ENCODE results near the gene TEX19. TPM values are rescaled to one million over a fixed set of nuclear protein-coding genes. Genes with fewer than 3 reads are reported as not detected.

The TEX19 gene
- polyA plus RNA-seq, 4 donors: not detected

DNA sequence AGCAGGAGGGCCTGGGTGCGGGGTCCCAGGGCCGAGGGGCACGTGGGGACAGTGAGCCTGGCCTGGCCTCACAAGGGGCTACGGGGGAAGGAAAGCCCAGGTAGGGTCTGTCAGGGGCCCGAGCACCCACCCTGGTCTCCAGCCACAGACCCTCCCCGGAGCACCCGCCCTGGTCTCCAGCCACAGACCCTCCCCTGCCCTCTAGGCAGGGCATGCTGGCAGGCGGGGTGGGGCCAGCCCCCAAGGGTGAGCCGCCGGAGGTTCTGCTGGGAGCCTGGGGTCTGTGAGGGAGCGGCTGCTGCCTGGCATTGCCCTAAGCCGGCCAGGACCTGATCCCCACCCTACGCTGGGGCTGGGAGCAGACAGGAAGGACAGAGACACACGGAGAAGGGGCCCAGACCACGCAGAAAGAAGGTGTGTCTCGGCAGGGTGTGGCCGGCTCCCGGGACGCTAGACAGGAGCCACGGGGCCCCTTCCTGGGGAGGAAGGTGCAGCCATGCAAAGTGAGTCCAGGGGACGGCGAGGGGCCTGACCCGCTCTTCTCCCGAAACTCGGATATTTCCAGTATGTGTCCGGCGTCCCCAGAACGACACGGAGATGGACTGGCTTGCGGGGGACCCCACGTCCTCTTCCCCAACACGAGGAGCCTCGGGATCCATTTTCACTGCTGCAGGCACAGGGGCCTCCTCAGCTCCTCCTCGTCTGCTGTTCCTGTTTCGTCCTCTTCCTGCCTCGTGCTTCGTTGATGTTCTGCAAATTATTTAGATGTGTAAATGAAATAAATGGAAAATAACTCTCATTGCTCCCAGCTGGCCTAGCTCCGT is 28.0 kb downstream of the TEX19 start:
- DNase-seq (ENCODE audit: low read depth in 4 of 4, low spot score in 2 of 4): no peak

DNA sequence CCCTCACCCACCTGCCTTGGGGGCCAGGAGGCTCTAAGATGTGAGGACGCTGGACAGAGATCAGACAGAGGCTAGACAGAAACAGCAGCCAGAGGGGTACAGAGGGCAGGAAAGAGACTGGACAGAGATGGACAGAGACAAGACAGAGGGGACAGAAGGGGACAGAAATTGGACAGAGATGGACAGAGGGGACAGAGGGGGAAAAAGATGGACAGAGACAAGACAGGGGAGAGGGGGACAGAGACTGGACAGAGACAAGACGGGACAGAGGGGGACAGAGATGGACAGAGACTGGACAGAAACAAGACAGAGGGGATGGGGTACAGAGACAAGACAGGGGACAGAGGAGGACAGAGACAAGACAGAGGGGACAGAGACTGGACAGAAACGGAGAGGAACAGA is 28.7 kb downstream of the TEX19 start:
- DNase-seq (ENCODE audit: low read depth in 4 of 4, low spot score in 2 of 4): no peak

DNA sequence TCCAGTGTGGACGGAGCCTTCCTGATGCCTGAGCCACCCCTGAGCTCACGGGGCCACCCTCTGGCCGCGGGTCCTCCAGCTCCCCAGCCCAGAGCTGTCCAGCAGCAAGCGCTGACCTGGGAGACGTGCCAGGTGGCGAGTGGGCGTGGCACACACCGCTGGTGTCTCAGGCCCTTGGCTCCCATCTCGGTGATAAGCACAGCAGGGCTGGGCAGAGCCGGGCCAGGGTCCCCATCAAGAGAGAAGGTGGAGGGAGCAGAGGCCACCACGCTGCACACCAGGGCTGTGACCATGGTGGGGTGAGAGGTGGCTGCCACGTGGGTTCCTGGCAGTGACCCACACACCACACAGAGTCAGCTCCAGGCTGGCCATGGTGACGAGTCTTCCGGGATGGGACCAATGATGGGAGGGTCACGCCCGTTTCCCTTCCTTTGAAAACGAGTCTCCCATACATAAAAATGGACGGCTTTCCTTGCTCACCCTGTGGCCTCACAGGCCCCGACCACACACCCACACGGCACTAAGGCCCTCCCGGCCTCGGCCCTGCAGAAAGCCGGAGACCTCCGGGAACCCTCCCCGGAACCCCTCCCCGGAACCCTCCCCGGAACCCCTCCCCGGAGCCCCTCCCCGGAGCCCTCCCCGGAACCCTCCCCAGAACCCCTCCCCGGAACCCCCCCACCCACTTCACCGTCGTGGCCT is 29.3 kb downstream of the TEX19 start:
- no peak for DNase-seq (ENCODE audit: low read depth in 4 of 4, low spot score in 2 of 4)

DNA sequence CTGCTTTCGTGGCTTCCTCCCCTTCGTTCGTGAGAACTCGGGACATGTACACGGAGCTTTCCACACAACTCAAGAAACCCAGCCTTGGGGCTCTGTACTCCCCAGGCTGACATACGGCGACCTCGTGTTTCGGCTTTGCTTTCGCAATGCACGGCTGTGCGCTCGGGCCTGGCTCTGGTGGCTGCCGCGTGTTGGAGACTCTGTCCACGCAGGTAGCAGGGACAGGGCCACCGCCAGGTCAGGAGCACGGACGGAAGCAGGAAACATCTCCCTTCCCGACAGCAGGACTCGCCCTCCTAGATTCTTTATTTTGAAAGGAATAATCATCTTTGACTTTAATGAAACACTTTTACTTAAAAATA is 29.9 kb downstream of the TEX19 start:
- no peak for DNase-seq (ENCODE audit: low read depth in 4 of 4, low spot score in 2 of 4)

DNA sequence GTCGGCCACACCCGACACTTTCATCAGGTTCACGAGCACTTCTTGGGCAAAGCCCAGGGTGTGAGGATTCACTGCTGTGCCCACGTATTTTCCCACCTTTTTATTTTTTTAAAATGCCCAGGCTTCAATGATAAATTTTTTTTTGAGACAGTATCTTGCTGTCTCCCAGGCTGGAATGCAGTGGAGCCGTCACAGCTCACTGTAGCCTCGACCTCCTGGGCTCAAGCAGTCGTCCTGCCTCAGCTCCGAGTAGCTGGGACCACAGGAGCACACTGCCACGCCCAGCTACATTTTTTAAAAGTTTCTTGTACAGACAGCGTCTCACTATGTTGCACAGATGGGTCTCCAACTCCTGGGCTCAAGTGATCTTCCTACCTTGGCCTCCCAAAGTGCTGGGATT is 30.3 kb downstream of the TEX19 start:
- DNase-seq (ENCODE audit: low read depth in 4 of 4, low spot score in 2 of 4): no peak

DNA sequence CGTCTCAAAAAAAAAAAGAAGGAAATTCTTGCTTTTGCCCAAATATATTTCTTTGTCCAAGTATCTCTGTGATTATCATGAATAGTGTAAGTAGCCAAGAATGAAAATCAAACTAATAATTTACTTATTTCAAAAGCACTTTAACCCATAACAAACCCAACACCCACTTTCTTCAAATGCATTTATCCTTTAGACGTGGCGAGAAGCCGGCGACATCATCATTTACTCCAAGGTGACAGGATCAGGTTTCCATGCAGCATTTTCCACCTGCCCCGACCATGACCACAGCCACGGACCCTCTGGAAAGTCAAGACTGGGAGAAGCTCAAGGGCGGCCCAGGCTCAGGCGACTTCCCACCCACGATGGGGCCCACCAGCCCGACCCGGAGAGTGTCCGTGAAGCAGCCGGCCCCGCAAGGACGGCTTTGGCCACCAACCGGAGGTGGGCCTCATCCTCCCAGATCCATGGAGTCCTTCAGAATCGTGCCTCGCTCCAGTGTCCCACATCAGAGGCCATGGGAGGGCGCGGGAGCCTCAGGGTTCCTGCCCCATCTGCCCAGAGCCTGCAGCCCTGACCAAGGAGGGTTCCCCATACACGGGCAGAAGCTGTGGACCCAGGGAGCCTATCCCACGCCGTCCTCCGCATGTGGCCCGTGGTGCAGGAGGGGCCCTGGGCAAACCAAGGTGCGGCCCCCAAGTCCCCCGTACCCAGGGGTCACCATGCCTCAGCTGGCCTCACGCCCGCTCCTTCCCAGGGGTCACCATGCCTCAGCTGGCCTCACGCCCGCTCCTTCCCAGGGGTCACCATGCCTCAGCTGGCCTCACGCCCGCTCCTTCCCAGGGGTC is 31.2 kb downstream of the TEX19 start:
- no peak for DNase-seq (ENCODE audit: low read depth in 4 of 4, low spot score in 2 of 4)

DNA sequence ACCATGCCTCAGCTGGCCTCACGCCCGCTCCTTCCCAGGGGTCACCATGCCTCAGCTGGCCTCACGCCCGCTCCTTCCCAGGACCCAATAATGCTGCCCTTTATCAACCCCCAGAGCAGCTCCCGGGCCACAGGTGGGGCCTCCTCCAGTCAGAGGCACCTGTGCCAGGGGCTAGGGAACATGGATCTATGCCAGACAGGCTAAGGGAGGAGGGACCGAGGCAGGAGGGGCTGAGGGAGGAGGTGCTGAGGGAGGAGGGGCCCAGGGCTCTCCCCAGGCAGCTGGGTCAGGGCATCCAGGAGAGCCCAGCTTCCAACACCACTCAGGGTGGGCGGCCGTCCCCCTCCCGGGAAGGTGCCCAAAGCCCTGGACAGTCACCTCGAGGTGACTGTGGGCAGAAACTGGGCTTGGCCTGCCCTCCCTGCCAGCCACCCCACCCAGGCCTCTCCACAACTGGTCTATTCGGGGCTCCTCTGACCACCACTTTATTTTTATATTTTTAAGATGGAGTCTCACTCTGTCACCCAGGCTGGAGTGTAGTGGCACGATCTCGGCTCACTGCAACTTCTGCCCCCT is 31.9 kb downstream of the TEX19 start:
- DNase-seq (ENCODE audit: low read depth in 4 of 4, low spot score in 2 of 4): no peak

DNA sequence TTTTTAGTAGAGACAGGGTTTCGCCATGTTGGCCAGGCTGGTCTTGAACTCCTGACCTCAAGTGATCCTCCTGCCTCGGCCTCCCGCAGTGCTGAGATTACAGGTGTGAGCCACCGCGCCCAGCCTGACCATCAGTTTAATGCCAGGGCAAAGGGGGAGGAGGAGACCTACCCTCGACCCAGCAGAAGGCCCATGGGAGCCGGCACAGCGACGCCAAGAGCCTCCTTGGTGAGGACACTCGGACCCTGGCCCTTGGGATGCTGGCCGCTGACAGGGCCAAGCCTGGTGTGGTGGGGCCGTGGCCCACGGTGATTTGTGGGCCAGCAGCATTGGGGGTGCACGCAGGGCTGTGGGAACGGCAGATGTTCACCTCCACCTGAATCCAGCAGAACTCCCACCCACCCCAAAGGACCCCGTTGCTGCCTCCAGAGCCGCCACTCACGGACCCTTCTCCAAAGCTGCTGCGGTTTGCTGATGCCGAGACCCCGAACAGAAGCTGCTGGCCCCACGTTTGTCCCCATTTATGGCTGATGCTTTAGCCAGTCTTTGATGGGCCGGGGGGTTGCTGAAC is 32.5 kb downstream of the TEX19 start:
- no peak for DNase-seq (ENCODE audit: low read depth in 4 of 4, low spot score in 2 of 4)

DNA sequence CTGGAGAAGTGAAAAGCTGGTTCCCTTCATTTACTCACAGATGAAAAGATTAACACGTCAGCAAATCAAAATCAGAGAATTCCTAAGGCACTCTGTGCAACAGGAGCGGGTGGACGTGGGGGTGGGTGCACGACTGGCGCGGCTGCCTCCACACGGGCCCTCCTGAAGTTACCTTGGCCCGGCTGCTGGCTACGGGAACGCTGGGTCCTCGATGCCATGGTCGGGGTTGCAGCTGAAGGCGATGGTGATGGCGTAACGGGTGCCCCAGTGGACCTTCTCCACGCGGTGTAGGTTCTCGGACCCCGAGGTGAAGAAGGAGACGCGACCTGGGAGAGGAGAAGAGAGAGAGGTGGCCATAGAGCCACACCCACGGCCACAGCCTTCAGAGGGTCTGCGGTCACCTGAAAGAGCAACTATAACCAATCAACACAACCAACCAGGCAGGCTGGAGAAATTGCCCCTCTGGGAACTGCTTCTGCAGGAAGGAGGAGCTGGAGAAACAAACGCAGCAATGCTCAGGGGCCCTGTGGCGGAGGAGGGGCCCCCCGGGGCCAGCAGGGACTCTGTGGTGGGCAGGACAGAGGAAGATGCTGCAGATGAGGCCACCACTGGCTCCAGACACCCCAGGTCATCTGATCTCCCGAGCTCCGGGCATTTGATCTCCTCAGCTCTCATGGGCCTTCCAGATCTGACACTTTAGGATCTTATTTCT is 33.3 kb downstream of the TEX19 start:
- no peak for DNase-seq (ENCODE audit: low read depth in 4 of 4, low spot score in 2 of 4)

DNA sequence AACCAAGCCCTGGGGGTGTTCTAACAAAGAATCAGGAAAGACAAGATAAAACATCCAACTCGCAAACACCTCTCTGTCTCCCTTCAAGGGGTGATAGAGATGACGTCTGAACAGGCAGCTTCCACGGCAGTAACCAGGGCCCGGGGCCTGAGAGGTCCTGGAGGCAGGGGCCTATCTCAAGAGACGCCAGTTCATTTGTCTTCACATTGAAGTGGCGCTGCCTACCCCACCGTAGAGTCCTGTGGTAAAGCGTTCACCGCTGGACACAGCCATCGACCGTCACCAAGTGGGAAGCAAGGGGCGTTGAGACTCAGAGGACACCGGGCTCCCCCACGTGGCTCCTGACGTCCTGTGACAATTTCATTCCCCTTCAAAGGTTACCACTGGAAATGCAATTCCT is 33.9 kb downstream of the TEX19 start:
- DNase-seq (ENCODE audit: low read depth in 4 of 4, low spot score in 2 of 4): no peak

DNA sequence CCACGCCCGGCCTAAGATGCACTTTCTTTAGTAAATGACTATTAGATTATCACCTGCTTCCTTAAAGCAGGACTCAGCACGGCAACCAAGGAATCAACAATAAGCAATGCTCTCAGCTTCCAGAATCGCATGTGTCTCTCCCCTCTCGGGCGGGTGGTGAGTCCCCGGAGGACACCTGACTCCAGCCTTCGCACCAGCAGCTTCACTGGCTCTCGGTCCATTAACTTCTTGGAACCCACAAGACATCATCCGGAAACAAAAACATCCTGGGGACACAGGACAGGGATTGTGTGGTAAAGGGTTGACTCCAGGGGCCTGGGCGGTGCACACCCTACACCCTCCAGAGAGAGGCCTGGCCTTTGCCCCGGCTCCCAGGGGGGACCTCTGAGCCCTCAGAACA is 35.2 kb downstream of the TEX19 start:
- DNase-seq (ENCODE audit: low read depth in 4 of 4, low spot score in 2 of 4): no peak

DNA sequence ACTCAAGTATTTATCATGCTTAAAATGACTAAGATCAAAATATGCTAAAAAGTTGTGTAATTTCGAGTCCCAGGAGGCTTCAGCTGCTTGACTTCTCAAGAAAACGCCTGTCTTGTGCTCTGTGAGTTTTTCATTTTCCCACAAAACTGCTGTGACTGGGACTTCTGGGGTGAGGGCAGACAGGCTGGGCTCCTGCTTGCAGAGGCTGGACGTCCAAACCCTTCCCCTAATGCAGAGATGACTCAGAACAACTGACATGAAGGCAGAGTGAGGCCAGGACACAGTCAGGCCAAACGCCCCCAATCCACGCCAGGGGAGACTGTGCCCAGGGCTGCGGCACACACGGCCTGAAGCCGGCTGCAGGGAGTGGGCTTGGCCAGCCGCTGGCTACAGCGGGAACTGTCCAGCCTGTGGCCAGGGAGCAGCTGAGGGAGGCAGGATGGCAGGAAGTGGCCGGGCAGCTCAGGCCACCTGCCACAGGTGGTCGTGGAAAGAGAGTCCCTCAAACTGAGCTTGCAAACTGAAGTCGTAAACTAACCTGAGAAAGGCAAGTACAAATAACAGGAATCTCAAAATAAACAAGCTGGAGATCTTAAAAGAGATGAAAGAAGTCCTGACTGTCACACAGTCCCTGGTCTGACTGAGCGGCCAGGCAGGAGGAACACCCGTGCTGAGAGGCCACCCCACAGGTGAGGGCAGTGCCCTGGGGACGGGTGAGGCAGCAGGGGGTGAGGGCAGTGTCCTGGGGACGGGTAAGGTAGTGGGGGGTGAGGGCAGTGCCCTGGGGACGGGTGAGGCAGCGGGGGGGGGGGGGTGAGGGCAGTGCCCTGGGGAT is 37.8 kb downstream of the TEX19 start:
- no peak for DNase-seq (ENCODE audit: low read depth in 4 of 4, low spot score in 2 of 4)

DNA sequence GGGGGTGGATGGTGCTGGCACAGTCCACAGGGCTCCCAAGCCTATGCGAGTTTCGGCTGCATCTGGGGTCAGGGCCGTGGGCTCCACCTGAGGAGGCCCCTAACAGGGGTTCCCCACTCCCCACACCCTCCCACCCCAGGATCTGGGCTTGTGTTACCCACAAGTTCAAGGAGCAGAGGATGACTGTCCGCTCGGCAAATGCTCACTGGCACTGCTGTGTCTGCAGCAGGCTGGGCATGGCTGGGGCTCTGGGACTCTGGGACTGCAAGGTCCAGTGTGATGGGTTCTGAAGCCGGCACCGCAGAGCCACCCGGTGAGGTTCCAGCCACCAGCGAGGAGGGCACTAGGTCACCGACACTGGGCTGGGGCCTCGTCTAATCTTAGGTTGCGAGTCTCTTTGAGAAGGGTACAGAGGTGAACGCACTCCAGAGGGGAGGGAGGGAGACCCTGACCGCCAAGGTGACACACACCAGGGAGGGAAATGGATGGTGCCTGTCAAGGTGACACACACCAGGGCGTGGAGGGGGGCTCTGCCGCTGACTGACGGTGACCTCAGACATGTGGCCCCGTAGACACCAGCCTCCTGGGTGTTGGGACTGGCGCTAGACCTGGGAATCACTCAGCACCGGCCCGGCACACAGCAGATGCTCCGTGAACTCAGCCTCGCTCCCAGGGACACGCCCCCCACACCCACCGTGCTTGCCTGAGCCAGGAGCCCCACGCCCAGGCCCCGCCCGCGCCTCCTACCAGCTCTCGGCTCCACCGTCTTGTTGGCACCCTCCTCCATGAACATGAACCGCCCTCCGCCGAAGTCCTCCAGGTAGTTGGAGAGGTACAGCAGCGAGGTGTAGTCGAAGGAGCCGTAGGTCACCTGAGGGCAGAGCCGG is 38.6 kb downstream of the TEX19 start:
- no peak for DNase-seq (ENCODE audit: low read depth in 4 of 4, low spot score in 2 of 4)

DNA sequence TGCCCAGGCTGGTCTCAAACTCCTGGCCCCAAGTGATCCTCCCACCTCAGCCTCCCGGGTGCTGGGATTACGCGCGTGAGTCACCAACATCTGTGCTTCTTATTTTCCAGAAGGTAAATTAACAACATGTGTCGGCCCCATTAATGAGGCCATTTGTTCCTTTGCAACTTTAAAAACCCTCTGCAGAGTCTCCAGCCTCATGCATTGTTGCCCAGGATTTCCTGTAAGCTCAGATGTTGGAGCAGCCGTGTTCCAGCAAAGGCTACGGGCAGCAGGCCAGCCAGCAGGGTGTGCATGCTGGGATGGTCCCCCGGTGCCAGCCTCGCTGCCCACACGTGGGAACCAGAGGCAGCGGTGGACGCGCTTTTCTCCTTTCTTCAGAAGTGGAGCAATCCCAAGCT is 40.0 kb downstream of the TEX19 start:
- DNase-seq (ENCODE audit: low read depth in 4 of 4, low spot score in 2 of 4): no peak

DNA sequence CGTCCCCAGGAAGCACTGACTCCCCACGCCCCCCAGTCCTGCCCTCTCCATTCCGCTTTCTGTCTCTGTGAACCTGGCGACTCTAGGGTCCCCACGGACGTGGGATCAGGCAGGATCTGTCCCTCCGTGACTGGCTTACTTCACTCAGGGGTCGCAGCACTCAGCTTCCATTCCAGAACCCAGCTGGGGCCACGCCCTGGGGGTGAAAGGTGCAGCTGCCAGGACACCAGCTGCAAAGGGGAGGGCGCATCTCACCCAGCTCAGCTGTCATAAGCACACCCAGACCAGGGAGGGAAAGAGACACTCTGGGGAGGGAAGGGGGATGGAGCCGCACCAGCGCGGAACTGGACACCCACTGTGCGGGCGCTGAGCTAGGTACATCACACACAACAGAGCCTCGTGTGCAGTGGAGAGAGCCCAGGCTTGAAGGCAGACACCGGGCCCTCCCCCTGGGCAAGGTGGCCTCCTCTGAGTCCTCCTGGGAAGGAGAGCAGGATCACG is 40.6 kb downstream of the TEX19 start:
- no peak for DNase-seq (ENCODE audit: low read depth in 4 of 4, low spot score in 2 of 4)

DNA sequence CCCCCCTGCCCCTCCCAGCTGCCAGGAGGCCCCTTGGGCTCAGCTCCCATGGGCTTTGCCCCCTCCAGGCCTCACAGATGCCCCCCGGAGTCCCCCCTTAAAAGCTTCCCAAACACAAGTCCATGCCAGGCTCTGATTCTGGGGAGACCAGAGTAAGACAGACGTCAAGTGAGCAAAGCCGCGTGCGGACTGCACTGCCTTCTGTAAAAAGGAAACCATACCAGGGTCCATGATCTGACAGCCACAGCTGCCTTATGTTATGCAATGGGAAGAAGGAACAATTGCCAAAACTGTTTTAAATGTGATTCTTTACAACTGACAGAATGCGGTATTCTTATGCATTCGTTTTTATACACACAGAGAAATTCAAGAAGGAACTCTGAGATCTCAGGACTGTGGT is 41.2 kb downstream of the TEX19 start:
- no peak for DNase-seq (ENCODE audit: low read depth in 4 of 4, low spot score in 2 of 4)

DNA sequence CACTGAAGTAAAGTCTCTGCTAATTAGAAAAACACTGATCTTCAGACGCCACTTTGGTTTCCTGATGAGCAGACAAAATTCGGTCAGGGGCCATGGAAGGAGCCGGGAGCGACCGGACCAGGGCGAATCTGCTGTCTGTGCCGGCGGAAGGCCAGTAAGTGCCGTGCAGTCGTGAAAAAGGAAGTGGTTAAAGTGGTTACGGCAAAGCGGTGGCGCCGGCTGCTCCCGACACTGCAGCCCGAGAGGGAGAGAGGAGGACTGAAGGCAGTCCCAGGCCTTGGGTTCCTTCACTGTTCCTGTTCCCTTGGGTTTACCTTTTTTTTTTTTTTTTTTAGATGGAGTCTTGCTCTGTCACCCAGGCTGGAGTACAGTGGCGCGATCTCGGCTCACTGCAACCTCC is 41.8 kb downstream of the TEX19 start:
- DNase-seq (ENCODE audit: low read depth in 4 of 4, low spot score in 2 of 4): no peak

DNA sequence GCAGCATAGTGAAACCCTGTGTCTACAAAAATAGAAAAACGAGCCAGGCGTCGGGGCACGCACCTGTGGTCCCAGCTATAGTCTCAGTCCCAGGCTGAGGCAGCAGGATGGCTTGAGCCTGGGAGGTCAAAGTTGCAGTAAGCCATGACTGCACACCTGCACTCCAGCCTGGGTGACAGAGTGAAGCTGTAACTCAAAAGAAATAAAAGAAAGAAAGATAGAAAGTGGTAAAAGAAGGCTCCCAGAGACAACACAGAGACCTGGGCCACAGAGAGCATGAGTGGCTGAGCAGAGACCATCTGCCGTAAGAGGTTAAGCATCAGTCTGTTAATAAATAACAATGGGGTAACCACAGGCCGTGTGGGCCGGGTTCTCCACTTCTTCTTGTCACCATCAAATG is 43.8 kb downstream of the TEX19 start:
- DNase-seq (ENCODE audit: low read depth in 4 of 4, low spot score in 2 of 4): no peak
